Cardiac septum (tissue), 1 donor: Measurements from ENCODE around the gene CDHR2. TPM values are rescaled to one million over a fixed set of nuclear protein-coding genes. Genes with fewer than 3 reads are reported as not detected.

ENCODE experiments used
- DNase-seq: peaks from one replicate; pipeline ENCODE4 v3.0.0-alpha.2; 2020; ENCODE audit warnings: low spot score
- intact Hi-C: fragments of 100-400 bp; cut with DNase I; formaldehyde crosslinking; loops from one replicate; pipeline ENCODE4 v1.14.0; 2022
- microRNA-seq: library from miRNA; unstranded; fragments of <30 nt; microRNA quantifications from one replicate; pipeline ENCODE4 v1.2.0, GENCODE V29; 2020
- total RNA-seq: library from RNA; stranded (reverse); fragmentation: NEBNext Ultra II Directional; extraction: Animal tissue kit (Norgen Biotek cat#: 25700); gene quantifications from one replicate; pipeline ENCODE4 v1.2.1, GENCODE V29; 2021
- donor health status: DM: no; HTN: no; CAD: no.

Gene CDHR2
- total RNA-seq, 1 donor from 2014 or later, result 0.51 TPM

DNA sequence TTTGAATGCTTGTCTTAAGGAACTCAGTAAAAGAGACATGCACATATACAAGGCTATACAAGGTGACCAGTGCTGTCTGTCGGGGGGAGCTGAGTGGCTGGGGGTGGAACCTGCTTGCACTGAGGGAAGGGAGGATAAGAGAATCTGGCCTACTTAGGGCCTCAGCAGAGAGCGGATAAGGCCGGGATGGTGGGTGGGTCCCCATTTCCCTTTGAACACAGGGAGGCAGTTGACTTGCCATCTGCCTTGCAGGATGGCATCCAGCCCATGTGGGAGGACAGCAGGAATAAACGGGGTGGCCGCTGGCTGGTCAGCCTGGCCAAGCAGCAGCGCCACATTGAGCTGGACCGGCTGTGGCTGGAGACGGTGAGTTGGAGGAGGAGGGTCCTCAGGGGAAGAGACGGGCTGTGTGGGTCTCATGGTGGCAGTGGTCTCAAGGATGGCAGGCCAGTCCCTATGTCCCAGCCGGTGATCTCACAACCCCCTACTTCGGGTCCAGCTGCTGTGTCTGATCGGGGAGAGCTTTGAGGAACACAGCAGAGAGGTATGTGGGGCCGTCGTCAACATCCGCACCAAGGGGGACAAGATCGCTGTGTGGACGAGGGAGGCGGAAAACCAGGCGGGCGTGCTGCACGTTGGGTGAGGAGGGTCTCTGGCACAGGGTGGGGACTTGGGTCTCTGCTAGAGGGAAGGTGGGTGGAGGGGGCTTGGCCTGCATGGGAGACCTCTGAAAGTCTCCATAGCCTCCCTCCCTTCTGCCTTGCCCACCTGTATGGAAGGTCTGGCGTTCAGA lies 95.9 kb downstream of the CDHR2 start:
- intact Hi-C loops, result loop anchor here (5.0 kb wide), 2 partner anchors 103 to 228 kb away; partner anchors contain the start of gene CLTB

More for the DNA sequence above, 95.9 kb downstream of the CDHR2 start:
- DNase-seq, result no peak

Small RNA genes within 50 kb of the gene (microRNA-seq; reads per million reads assigned to microRNA genes)
- gene MIR4281, result not detected

Other genes starting within 250 kb of the CDHR2 start
- gene KIAA1191, start 187.6 kb upstream of the CDHR2 start, total RNA-seq, result 104 TPM
- 11.4 TPM for gene ARL10, start 183.9 kb upstream of the CDHR2 start, total RNA-seq
- 22.5 TPM for gene NOP16, start 160.7 kb upstream of the CDHR2 start, total RNA-seq
- gene HIGD2A, start 160.6 kb upstream of the CDHR2 start, total RNA-seq, result 266 TPM
- 252 TPM for gene CLTB, start 132.8 kb upstream of the CDHR2 start, total RNA-seq
- gene FAF2, start 101.0 kb upstream of the CDHR2 start, total RNA-seq, result 15.9 TPM
- 25.4 TPM for gene RNF44, start 11.9 kb upstream of the CDHR2 start, total RNA-seq
- 0.48 TPM for gene GPRIN1, start 60.8 kb downstream of the CDHR2 start, total RNA-seq
- gene SNCB, start 81.2 kb downstream of the CDHR2 start, total RNA-seq, result 0.43 TPM
- gene EIF4E1B, start 81.3 kb downstream of the CDHR2 start, total RNA-seq, result not detected
- 30.2 TPM for gene TSPAN17, start 98.1 kb downstream of the CDHR2 start, total RNA-seq